Measurements from ENCODE around the gene LY6G5C. TPM values are rescaled to one million over a fixed set of nuclear protein-coding genes. Genes with fewer than 3 reads are reported as not detected.

The LY6G5C gene
- total and polyA plus RNA-seq, 10 donors: 3.3 to 7.9 (median 5.2) TPM

DNA sequence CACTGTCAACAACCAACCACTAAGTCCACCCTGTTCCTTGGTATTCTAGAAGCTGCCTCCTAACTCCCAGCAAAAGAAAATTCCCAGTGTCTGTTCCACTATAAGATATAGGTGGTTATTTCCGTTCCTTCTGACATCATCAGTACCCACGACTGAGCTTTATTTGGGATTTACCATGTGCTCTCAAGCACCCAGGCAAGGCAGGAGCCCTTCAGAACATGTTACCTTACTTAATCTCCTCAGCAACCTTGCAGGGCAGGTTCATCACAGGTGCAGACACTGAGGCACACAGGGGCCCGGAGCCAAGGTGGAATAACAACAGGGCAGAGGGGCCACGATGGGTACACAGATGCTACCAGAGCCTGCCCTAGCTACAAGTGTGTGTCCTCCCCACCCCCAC is 11.5 kb upstream of the LY6G5C start:
- TF ChIP-seq POLR2AphosphoS5 (IDR thresholded peaks at IDR 0.05): no peak
- TF ChIP-seq, protein P1, sequence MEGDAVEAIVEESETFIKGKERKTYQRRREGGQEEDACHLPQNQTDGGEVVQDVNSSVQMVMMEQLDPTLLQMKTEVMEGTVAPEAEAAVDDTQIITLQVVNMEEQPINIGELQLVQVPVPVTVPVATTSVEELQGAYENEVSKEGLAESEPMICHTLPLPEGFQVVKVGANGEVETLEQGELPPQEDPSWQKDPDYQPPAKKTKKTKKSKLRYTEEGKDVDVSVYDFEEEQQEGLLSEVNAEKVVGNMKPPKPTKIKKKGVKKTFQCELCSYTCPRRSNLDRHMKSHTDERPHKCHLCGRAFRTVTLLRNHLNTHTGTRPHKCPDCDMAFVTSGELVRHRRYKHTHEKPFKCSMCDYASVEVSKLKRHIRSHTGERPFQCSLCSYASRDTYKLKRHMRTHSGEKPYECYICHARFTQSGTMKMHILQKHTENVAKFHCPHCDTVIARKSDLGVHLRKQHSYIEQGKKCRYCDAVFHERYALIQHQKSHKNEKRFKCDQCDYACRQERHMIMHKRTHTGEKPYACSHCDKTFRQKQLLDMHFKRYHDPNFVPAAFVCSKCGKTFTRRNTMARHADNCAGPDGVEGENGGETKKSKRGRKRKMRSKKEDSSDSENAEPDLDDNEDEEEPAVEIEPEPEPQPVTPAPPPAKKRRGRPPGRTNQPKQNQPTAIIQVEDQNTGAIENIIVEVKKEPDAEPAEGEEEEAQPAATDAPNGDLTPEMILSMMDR (IDR thresholded peaks at IDR 0.05 in 8 of 11, conservative IDR thresholded peaks at IDR 0.05 in 3 of 11): no peak
- TF ChIP-seq POLR2A (IDR thresholded peaks at IDR 0.05): no peak
- Histone ChIP-seq H3K4me1 (peaks cover 0 to 17% (median 10%) of the 10 kb centered on the region in 6 donors), H3K9me3 (no peaks in the 10 kb centered on the region), H3K27ac (no peak overlapping the region), H3K27me3 (replicated peaks in 1 of 7) (no peaks in the 10 kb centered on the region), H3K4me3 (no peak overlapping the region), H3K36me3 (peaks cover 0 to 100% (median 98%) of the 10 kb centered on the region in 6 donors)
- DNase-seq: no peak
- intact Hi-C loops (cut with DNase I; ENCODE audit: low total_unique reads): no loop called here
- 87 to 97% (median 92%) methylated on average over 4 of the region's 4 CpGs for WGBS, 5 donors

DNA sequence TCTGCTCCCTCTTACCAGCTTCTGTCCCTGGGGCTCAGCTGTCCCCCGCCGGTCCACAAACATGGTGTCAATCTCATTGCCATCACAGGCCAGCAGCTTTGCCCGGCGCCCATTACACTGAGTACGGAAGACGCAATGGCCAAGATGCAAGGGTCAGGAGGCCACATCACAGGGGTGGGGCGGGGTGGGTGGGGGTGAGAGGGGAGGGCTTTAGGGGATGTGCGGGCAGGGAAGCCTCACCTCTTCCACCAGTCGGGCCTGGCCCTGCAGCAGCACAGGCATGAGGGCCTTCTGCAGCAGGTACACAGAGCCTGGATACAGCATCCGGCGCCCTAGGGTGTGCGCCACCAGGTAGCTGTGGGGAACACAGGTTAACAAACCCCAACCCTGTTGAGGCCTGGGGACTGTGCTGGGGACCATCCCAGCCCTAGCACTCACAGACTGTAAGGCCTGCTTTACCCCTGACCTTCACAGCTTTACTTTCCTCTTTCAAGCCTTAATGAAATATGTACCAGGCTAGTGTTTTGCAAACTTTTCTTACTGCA is 10.8 kb upstream of the LY6G5C start:
- no peak overlapping the region for H3K27ac ChIP-seq
- 91 to 97% (median 96%) methylated on average over 8 to 12 of the region's 12 CpGs for WGBS, 5 donors
- intact Hi-C loops (cut with DNase I; ENCODE audit: low total_unique reads): no loop called here
- no peak for TF ChIP-seq POLR2A (IDR thresholded peaks at IDR 0.05)
- TF ChIP-seq POLR2AphosphoS5 (IDR thresholded peaks at IDR 0.05): no peak
- TF ChIP-seq, protein P1 (IDR thresholded peaks at IDR 0.05 in 8 of 11, conservative IDR thresholded peaks at IDR 0.05 in 3 of 11): no peak
- DNase-seq: no peak
- no peaks in the 10 kb centered on the region for H3K9me3 ChIP-seq
- peaks cover 0 to 14% (median 9%) of the 10 kb centered on the region in 6 donors for H3K4me1 ChIP-seq
- H3K4me3 ChIP-seq: no peak overlapping the region
- H3K27me3 ChIP-seq (replicated peaks in 1 of 7): no peaks in the 10 kb centered on the region
- peaks cover 0 to 100% (median 99%) of the 10 kb centered on the region in 6 donors for H3K36me3 ChIP-seq

DNA sequence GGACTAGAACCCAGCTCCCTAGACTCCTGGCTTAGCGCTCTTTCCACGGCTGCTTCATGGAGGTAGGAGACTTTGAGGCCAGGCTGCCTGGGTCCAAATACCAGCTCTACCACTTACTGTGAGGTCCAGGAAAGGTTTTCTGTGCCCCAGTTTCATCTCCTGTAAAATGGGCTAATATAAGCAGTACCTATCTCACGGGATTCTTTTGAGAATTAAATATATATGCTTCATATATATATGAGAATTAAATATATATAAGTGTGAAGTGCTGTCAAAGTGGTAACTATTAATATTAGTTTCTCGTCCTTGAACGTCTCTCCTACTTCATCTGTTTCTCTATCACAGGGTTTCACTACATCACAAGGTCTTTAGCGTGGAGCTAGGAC is 10.2 kb upstream of the LY6G5C start:
- Histone ChIP-seq H3K36me3 (peaks cover 0 to 100% (median 99%) of the 10 kb centered on the region in 6 donors), H3K9me3 (no peaks in the 10 kb centered on the region), H3K4me1 (peaks cover 0 to 14% (median 9%) of the 10 kb centered on the region in 6 donors), H3K27me3 (replicated peaks in 1 of 7) (no peaks in the 10 kb centered on the region), H3K27ac (no peak overlapping the region), H3K4me3 (no peak overlapping the region)
- 90 to 97% (median 96%) methylated on average over 6 of the region's 6 CpGs for WGBS, 5 donors
- DNase-seq: no peak
- TF ChIP-seq POLR2A (IDR thresholded peaks at IDR 0.05): no peak
- TF ChIP-seq, protein P1 (IDR thresholded peaks at IDR 0.05 in 8 of 11, conservative IDR thresholded peaks at IDR 0.05 in 3 of 11): no peak
- intact Hi-C loops (cut with DNase I; ENCODE audit: low total_unique reads): no loop called here

DNA sequence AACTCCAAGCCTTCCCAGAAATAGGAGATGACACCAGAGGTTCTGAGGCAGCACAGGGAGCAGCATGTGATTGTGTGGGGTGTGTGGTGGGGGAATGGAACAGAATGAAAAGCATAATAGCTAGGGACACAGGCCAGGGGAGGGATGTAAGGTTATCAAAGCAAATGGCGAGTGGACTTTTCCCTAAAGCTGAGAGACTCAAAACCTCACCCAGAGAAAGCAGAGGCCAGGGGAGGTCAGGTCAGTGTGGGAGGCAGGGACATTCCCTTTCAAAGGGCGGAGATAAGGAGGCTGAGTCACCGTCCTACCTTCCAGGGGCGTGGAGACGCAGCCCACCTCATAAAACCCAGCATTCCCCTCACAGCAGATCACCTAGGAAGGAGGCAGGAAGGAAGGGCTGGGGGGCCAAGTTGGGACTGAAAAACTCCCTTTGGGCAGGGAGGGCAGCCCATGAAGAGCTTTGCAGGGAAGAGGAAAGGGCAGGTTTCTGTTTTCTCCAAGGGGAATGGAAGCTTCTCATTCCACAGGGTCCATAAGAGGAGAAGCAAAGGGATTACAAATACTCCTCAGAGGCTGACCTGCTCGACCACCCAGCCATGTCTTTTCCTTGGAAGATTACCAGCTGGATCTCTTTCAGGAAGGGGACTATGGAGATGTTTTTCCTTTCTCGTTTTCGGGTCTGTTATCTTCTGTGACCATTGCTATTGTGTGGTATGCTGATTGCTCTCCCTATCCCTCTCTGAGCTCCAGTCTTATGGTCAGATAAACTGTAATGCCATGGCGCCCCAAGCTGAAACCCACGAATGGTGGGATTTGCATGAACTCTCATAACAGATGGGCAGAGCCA is 9.6 kb upstream of the LY6G5C start:
- Histone ChIP-seq H3K27me3 (replicated peaks in 1 of 7) (no peaks in the 10 kb centered on the region), H3K4me1 (peaks cover 0 to 14% (median 9%) of the 10 kb centered on the region in 6 donors), H3K36me3 (peaks cover 0 to 100% (median 96%) of the 10 kb centered on the region in 6 donors), H3K27ac (peak overlapping the region in 2 of 8 donors; percentile 28 to 53), H3K4me3 (no peak overlapping the region), H3K9me3 (no peaks in the 10 kb centered on the region)
- no peak for DNase-seq
- 69 to 90% (median 82%) methylated on average over 10 of the region's 10 CpGs for WGBS, 5 donors
- TF ChIP-seq POLR2A (IDR thresholded peaks at IDR 0.05) (no peak), POLR2AphosphoS5 (IDR thresholded peaks at IDR 0.05) (no peak)
- TF ChIP-seq, protein P1 (IDR thresholded peaks at IDR 0.05 in 8 of 11, conservative IDR thresholded peaks at IDR 0.05 in 3 of 11): no peak
- intact Hi-C loops (cut with DNase I; ENCODE audit: low total_unique reads): no loop called here

Measured in spleen (tissue), 11 donors.